ENCODE measurements around the gene CHODL.

- TF ChIP-seq CTCF (IDR thresholded peaks at IDR 0.05) (no peak), POLR2A (IDR thresholded peaks at IDR 0.05) (no peak)
These were observed at the start of gene CHODL for GRCh38 chr21:18244671-18245463.

Data from esophagus squamous epithelium (tissue), 4 donors.